Fibroblast of skin of back (primary cell): Measurements from ENCODE around the gene AIP. TPM values are rescaled to one million over a fixed set of nuclear protein-coding genes. Genes with fewer than 3 reads are reported as not detected.

Source experiments
- DNase-seq: peaks from one replicate; pipeline ENCODE4 v3.0.0-alpha.2; 2013
- polyA plus RNA-seq, 2 experiments: library from polyadenylated mRNA; unstranded; fragments of 120-200 nt; gene quantifications; one replicate each; pipeline ENCODE4 v1.2.1, GENCODE V29; 2013; ENCODE audit not compliant: insufficient read length in 2 of 2

AIP gene
- 58.2 TPM for polyA plus RNA-seq (2013, experiment 1 of 2; ENCODE audit: insufficient read length)
- 65.8 TPM for polyA plus RNA-seq (2013, experiment 2 of 2; ENCODE audit: insufficient read length)

DNA sequence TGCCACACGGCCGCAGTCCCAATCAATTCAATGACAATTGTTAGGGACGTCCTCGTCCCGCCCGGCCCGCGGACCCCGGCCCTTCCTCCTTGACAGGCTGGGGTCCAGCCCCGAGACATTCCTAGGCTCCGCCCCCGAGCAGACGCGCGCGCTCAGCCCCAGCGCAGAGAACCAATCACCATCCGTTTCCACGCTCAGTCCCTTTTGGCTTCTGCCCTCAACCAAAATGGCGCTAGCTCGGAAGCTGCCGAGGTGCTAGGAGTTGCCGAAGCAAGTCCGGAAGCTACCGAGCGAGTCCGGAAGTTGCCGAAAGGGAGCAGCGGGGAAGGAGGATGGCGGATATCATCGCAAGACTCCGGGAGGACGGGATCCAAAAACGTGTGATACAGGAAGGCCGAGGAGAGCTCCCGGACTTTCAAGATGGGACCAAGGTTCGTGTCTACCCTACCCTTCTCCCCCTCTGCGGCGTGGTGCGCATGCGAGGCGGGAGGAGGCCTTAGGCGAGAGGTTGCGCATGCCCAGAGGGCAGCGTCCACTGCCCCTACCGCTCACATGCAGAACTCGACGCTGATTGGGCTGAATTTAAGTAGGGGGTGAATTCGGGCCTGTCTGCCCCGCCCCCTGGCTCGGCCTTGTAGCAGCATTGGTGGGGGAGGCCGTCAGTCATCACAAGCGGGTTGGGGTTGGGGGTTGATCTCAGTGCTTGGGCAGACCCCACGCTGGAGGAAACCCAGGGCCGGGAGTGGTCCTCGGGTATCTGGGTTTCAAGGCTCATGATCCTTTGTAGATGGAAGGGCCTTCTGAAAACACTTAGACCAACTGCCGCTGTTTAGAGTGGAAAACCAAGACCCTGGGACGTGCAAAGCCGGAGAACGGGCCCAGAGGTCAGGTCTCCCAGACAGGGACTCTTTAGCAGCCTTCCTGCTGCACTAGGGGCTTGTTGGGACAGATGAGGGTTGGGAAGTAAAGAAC is at the start of gene AIP:
AIP (plus strand) TSS at position 200 of the 972 bp plus-strand sequence; CDS start at position 333, 133 bp downstream.
- DNase-seq = peak; percentile 98

DNA sequence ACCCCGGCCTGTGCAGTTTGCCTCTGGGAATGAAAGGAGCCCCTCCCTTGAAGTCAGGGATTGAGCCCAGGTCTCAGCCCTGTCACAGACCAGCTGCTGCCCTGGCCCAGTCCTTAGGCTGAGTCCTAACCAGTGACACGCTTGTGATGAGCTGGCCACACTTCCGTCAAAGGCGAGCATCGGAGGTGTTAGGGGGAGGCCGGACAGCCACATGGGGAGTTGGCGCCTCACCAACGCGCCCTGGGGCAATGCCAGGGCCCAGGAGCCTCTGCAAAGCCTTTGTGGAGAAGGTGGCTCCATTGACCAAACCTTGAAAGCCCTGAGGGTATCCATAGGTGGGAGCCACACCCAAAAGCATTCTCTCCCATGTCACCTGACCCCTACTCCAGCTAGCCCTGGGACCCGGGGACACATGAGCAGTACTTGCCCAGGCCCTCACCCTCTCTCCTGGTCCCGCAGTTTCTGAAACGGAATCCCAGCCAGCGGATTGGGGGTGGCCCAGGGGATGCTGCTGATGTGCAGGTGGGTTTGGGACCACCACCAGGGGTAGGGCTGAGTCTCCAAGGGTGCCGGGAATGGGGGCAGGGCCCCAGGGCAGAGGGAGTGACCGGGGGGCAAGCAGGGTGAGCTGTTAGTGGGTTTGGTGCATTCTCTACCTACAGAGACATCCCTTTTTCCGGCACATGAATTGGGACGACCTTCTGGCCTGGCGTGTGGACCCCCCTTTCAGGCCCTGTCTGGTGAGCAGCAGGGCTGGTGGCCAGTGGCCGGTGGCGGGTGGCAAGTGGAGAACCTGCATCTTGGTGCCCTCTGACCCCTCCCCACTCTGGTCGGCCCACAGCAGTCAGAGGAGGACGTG is 49.1 kb upstream of the AIP start:
- DNase-seq = no peak

DNA sequence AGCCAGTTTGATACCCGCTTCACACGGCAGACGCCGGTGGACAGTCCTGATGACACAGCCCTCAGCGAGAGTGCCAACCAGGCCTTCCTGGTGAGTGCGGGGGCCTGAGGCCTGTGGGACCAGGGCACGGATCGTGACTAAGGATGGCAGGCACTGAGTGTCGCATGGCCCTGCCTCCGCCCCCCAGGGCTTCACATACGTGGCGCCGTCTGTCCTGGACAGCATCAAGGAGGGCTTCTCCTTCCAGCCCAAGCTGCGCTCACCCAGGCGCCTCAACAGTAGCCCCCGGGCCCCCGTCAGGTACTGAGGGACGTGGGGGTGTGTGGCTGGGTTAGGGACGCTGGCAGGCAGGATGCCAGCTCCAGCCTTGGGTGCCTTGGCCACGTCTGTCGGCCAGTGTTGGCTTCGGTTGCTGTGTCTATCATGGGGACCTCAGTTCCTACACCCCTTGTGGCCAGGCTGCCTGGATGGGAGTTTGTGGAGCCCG is 48.4 kb upstream of the AIP start:
- DNase-seq = no peak

DNA sequence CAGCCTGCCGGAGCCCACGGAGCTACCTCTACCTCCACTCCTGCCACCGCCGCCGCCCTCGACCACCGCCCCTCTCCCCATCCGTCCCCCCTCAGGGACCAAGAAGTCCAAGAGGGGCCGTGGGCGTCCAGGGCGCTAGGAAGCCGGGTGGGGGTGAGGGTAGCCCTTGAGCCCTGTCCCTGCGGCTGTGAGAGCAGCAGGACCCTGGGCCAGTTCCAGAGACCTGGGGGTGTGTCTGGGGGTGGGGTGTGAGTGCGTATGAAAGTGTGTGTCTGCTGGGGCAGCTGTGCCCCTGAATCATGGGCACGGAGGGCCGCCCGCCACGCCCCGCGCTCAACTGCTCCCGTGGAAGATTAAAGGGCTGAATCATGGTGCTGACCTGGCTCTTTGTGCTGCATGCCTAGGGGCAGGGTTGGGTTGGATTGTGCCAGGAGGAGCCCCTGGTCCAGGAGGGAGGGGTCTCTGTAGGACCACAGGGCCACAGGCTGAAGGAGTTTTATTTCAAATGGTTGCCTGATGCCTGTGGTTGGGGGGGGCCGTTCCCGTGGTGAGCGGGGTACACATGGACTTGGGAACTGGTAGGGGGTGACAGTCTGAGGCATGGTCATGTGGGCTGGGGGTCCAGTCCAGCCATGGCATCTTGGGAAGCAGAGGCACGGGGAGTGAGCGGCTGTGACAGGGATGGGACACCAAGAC is 47.6 kb upstream of the AIP start:
- DNase-seq = no peak

DNA sequence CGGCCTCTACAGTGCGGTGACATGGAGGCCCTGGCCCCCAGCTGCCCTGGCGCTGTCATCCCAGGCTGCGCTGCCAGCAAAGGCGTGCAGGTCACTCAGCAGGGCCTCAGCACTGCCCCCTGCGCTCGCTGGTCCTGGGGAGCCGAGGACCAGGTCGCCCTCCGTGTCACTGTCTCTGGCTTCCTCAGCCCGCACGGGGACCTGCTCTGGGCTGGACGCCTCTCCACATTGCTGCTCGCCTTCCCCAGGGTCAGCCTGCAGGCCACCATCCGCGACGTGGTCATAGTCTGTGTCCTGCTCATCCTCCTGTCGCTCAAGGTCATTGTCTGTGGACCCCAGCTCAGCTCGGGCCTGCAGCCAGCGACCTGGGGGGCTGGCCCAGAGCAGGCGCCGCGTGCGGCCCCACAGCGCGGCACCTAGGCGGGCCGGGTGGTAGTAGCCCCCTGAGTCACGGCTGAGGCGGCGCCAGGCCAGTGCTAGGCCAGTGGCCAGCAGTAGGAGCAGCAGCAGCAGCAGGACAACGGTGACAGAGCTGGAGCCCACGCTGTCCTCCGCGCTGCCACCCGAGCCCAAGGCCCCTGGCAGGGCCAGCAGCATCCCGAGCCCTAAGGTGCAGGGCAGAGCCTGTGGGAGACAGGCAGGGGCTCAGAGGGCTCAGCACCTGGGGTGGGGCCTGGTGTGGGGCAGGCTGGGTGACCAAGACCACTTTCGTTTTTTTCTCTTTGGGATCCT is 46.9 kb upstream of the AIP start:
- DNase-seq = no peak

DNA sequence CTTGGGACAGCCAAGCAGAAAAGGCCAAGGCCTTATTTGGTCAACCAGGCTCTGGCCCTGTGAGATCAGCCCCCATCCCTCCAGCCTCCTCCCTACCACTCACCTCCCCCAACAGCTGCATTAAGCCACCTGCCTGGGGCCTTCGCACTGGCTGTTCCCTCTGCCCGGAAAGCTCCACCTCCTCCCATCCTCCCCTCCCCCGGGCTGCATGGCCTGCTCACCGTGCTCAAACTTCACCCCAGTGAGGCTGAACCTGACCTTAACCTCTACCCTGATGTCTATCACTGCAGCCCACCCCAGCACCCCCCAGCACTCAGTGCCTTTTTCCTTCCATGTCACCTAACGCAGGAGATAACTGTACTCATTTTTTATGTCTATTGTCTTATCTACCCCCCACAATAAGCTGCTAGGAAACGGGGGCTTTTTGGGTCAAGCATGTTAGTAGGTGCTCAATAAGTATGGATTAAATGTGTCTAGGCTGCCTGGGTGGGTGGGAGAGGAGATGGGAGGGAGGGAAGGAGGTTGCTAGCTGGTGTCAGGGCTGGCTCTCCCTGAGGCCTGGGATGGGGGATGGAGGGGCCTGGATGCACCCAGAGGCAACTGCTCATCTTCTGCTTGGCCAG is 46.3 kb upstream of the AIP start:
- DNase-seq = peak; percentile 55

DNA sequence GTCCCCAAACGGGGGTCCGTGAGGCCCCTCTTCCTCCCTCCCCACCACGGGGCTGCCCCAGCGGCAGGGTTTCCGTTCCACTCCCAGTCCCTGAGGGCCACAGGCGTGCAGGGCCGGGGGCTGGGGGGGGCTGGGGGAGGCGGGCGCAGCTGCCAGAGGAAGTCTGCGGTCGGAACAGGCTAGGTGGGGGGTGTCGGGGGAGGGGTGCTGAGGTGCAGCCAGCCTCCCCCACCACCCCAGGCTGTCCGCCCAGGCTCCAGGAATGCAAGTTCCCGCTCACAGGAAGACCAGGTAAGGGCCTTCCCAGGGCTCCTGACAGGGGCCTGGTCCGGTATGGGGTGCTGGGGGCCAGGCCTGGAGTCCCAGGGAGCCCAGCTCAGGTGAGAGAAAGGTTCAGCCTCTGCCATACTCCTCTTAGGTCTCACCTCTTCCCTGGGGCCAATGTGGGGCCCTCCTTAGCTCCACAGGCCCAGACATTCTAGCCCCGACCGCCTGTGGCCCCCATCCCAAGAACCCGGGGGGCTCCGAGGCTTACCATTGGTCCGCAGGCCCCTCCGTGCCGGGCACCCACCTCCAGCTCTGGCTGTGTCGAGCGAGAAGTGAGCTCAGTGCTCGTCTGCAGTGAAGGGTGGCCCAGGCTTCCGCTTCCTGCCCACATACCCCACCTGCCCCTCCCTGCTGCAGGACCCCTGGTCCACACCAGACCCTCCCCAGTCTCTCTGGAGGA is 45.6 kb upstream of the AIP start, which contains the start of gene PTPRCAP:
PTPRCAP (minus strand) TSS at position 601 of the 727 bp plus-strand sequence; CDS start at position 538, 63 bp downstream.
- DNase-seq = peak; percentile 18

DNA sequence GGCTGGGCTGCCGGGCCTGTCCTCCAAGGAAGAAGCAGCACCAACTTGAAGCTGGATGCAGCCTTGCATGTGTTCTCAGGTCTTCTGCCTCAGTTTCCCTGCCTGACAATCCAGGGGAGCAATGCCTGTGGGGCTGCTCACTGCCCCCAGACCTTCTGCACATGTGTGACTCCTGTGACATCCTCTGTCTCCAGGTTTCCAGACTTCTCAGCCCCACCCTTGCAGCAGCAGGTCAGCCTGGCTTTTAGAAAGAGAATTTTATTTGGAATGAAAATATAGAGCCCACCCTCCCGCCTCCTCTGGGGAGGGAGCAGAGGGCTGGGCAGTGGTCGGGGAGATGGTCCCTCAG is 45.0 kb upstream of the AIP start:
- no peak for DNase-seq

DNA sequence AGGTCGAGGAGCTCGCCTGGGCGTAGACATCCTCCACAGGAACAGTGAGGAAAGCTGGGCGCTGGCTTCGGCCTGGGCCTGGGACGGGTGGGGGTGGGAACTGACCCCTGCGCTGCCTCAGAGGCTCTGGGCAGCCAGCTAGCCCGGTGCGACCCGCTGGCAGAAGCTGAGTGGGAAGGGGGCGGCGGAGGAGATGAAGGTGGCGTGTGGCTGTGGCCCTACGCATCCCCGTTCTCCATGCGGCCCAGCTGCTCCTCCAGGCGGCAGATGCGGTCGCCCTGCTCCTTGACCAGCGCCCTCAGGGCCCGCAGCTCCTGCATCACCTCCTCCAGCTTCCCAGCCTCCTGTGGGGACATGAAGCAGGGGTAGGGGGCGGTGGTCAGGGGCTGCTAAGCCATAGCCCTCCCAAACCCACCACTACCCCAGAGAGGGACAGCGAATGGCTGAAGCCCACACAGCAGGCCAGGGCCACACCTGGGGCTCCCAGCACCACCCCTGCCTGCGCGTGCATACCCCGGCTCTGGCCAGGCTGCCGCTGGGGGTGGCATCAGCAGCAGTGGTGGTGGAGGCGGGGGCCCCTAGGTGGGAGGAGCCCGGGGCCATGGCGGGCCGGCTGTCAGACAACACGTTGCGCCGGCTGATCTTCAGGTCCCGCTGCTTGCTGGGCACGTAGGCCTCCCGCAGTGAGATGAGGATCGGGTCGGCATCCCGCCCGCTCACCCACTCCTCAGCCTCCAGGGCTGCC is 44.5 kb upstream of the AIP start:
- DNase-seq = no peak

DNA sequence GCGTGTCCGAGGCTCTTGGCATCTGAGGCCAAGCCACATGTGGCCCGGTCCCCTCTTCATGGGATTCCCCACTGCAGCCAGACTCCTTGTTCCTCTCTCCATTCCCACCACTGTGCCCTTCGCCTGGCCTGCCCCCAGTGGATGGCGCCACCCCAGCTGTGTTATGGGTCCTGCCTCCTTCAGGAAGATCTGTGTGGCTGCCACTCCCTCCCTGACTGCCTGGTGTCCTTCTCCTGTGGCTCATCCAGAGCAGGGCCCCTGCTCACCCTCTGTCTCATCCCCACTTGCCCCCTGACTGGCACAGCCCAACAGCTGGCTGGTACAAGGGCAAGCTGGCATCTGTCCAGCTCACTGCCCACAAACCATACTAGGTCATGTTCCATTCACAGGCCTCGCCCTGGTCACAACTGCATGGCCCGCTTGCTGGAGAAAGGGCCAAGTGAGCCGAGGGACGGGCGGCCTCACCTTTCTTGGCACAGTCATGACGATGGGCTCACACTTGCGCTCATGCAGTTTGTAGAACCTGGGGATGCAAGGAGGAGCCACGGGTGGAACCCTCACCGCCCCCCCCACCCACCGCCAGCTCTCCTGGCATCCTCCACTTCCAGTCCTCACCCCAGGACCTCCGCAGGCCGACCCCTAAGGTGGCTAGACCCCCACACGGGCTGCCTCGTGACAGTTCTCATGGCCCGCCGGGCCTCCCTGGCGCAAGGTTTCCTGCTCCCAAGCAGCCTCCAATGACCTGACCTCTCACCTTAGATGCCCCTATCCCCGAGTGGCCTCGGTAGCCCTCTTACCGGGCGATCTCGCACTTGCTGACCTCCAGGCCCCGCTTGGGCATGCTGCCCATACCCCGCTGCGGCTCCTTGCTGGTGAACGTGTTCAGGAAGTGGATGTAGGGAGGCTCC is 43.3 kb upstream of the AIP start:
- DNase-seq = peak; percentile 23

DNA sequence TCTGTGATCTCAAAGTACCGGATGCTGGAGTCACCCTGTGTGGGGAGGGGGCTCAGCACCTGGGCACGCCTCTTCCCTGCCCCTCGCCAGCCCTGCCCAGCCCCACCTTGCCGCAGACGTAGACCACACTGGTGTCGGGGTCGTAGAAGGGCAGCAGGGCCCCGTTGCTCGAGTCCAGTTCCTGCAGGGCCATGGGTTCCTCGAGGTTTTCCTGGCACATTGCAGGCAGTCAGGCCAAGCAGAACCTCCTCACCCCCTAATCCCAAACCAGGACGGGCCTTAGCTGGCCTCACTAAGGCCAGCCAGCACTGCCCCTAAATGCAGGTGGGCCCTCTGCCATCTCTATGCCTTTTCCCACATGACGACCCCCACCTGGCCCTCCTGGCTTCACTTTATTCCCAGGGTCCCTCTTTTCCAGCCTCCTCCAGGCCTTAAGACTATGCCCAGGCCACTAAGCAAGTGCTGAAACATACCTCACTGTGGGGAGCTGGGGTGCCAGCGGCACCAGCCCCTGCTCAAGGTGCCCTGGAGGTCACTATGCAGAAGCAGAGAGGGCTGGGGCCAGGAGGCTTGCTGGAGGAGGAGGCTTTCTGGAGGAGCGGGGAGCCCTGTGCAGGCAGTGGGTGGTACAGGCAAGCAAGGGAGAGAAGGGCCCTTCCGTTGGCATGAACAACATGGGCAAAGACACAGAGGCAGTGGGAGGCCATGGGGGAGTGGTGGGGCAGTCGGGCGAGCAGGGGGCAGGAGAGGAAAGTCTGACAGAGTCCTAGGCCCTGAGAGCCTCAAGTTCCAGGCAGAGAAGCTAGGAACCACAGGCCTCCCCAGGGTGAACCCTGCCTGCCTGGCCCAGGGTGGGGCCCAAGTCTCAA is 42.4 kb upstream of the AIP start:
- no peak for DNase-seq

DNA sequence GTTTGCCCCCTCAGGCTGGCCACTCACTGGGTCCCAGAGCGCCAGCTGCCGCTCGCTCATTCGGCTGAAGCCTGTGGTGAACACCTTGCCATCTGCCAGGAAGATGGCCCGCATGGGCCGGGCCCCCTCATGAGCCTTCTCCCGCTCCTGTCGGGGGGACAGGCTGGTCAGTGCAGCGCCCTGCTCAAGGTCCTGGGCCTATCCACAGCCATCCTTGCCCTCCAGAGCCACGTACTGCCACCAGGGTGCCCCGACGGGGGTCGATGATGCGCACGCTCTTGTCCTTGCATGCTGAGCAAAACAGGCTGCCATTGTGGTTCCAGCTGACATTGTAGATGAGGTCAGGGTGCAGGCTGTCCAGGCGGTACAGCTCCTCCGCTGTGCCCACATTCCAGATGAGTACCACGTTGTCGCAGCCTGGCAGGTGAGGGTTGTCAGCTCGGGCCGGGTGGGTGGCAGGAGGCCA is 41.7 kb upstream of the AIP start:
- no peak for DNase-seq

DNA sequence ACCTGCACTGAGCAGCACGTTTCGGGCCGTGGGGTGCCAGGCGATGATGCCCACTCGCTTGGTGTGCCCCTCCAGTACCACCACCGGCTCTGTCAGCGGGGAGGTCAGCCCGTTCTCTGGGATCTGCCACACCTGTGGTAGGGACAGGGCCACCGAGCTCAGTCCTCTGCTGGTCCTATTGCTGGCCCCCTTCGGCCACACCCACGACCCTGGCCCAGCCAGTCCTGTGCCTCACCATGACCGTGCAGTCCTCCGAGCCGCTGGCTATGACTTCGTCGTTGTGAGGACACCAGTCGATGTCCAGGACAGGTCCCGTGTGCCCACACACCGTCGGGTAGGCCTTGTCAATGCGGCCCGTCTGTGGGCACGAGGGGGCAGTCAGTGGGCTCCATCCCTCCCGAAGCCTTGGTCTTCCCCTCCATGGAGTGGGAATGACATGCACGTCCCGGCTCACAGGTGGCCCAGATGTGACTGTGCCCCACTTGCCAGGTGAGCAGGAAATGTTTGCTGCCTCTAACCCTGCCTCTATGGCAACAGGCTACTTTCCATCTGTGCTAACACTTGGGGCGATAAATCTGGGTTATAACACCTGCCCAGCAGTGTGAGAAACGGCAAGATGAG is 41.0 kb upstream of the AIP start:
- DNase-seq = no peak

DNA sequence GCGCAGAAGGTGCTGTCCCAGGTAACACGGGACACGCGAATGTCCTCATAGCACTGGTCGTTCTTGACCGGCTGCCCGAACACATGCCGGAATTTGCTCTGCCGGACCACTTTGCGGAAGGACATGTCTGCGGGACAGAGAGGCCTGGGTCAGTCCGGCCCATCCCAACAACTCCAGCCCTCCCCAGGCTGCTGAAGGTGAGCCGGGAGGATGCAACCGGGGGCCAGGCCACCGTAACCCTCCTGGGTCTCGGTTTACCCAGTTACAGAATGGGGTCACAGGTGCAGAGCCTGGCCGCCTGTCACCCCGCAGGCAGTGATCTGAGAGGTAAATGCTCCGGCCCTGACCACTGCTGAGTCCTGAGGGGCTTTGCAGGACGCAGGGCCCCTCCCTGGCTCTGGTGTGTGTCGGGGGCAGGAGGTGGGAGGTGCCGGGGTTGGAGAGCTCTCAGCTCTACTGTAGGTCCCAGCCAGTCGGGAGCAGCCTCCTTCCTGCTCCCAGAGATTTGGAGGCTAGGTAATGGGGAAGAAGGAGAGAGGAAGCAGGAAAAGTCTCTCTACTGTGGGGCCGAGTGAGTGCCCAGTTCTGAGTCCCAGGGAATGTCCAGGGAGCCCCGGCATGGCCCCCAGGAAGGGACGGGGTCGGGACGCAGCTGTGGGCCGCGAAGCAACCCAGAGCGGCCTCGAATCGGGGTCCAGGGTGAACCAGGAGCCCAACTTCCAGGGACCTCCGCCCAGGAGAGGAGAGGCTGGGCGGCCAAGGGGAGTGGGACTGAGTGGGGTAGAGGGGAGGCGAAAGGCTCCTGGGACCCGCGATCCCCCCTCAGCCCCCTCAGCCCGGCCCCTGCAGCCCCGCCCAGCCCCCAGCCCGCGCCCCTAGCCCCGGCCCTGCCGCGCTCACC is 40.1 kb upstream of the AIP start:
- DNase-seq = no peak

DNA sequence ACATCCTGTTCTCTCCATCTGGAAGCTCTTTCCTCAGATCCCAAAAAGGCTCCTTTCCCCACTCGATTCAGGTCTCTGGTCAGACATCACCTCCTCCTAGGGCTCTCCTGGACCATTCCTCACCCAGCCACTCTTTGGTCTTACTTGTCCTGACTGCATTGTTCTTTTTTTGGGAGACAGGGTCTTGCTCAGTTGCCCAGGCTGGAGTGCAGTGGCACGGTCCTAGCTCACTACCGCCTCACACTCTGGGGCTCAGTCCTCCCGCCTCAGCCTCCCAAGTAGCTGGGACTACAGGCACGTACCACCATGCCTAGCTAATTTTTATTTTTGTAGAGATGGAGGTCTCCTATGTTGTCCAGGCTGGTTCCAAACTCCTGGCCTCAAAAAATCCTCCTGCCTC is 37.3 kb upstream of the AIP start:
- no peak for DNase-seq

DNA sequence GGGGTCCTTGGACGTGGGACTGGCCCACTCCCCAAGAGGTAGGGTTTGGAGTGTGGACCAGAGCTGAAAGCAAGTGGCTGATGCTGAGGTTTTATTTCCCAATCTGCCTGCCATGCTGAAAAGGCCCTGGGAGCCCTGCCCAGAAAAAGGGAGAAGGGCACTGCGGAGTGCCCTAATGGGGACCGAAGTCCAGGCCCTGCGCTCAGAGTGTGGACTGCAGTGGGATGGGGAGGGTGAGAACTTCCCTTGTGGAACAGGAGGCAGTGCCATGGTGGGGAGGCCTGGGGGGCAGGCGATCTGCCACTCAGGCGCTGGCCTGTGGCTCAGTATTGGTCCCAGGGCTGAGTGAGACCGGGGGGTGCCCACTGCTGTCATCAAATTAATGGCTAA is 34.6 kb upstream of the AIP start:
- DNase-seq = no peak
